Subcutaneous adipose tissue (tissue), 4 donors: Measurements from ENCODE around the gene KLHL15. TPM values are rescaled to one million over a fixed set of nuclear protein-coding genes. Genes with fewer than 3 reads are reported as not detected.

Experiments used
- CTCF ChIP-seq: fragments of 450-650 bp; IDR thresholded peaks from one replicate; pipeline ENCODE4 v1.5.1; 2016; ENCODE audit warnings: low read depth, mild to moderate bottlenecking, control low read depth, antibody characterized with exemption, moderate library complexity
- total RNA-seq, 4 donors: library from RNA; depleted of rRNA; stranded (reverse); fragments of >200 nt; gene quantifications; one replicate each; pipeline ENCODE4 v1.1.0, GENCODE V29; 2016

The KLHL15 gene
- total RNA-seq, 4 donors from 2014 or later, result 7.7 to 10.5 (median 9.5) TPM

- TF ChIP-seq CTCF, result no peak
Observed at GRCh38 chrX:24030597-24030996, 3.6 kb upstream of the KLHL15 start.

GRCh38 chrX:24027985-24028384 is 999 bp upstream of the KLHL15 start:
- TF ChIP-seq CTCF, result no peak

GRCh38 chrX:24026432-24026831 is 554 bp downstream of the KLHL15 start:
- no peak for TF ChIP-seq CTCF

GRCh38 chrX:24025741-24026403 is 1.1 kb downstream of the KLHL15 start:
- no peak for TF ChIP-seq CTCF

- no peak for TF ChIP-seq CTCF
Observed at GRCh38 chrX:24024819-24025740, 1.9 kb downstream of the KLHL15 start.

- no peak for TF ChIP-seq CTCF
Observed at GRCh38 chrX:24023972-24024669, 2.9 kb downstream of the KLHL15 start.

GRCh38 chrX:24023544-24023943 is 3.4 kb downstream of the KLHL15 start:
- no peak for TF ChIP-seq CTCF
